Activated CD8-positive, alpha-beta memory T cell treated with anti-CD3 and anti-CD28 coated beads, Interleukin-2, amount 10 ng/mL, durations not matched to agents 7 days and 5 days (primary cell): Measurements from ENCODE around the gene CNTNAP2. TPM values are rescaled to one million over a fixed set of nuclear protein-coding genes. Genes with fewer than 3 reads are reported as not detected.
A peak's percentile ranks its signal among the peaks of the same experiment; 100 is the strongest.

Experiments used
- ATAC-seq: fragments of 150-1000 bp; cut with Tn5 transposase; one replicate; pipeline ENCODE4 v1.10.0; 2021; ENCODE audit warnings: moderate library complexity
- CTCF ChIA-PET: fragments of 350-600 bp; sonication (Branson Sonifier 250); formaldehyde crosslinking; loops from one replicate; lab custom pipeline; 2021; ENCODE audit warnings: antibody characterized with exemption; lab: Charles Lee
- DNase-seq: peaks from one replicate; pipeline ENCODE4 v3.0.0-alpha.2; 2020
- H3K27ac Mint-ChIP-seq: one replicate; pipeline ENCODE4 v1.8.0; 2021; ENCODE audit warnings: mild to moderate bottlenecking, mixed read lengths
- H3K27me3 Mint-ChIP-seq: one replicate; pipeline ENCODE4 v1.8.0; 2021; ENCODE audit warnings: mixed read lengths
- H3K36me3 Mint-ChIP-seq: one replicate; pipeline ENCODE4 v1.8.0; 2021; ENCODE audit warnings: mild to moderate bottlenecking, mixed read lengths
- H3K4me1 Mint-ChIP-seq: one replicate; pipeline ENCODE4 v1.8.0; 2021; ENCODE audit warnings: mixed read lengths
- H3K4me3 Mint-ChIP-seq: one replicate; pipeline ENCODE4 v1.8.0; 2021; ENCODE audit warnings: mild to moderate bottlenecking, moderate library complexity, mixed read lengths
- H3K9me3 Mint-ChIP-seq: one replicate; pipeline ENCODE4 v1.8.0; 2022; ENCODE audit warnings: low read depth, mixed read lengths
- total RNA-seq, 2 experiments: library from RNA; stranded (reverse); gene quantifications; one replicate each; pipeline ENCODE4 v1.2.3, GENCODE V29; 2021

CNTNAP2 gene
- total RNA-seq, 2 experiments from 2014 or later: not detected

GRCh38 chr7:148261996-148262688, 2145.5 kb downstream of the CNTNAP2 start:
- no peaks in the 10 kb centered on the region for H3K36me3 Mint-ChIP-seq
- H3K27ac Mint-ChIP-seq: no peak overlapping the region
- H3K27me3 Mint-ChIP-seq: peaks cover 9% of the 10 kb centered on the region
- ATAC-seq: no peak
- DNase-seq: no peak
- peaks cover 5% of the 10 kb centered on the region for H3K4me1 Mint-ChIP-seq
- no peak overlapping the region for H3K4me3 Mint-ChIP-seq
- H3K9me3 Mint-ChIP-seq: no peaks in the 10 kb centered on the region
- CTCF ChIA-PET: interaction anchor here (1.0 to 1.6 kb wide), 7 partner anchors 11 to 701 kb away, joined by 3 to 6 read pairs (median 3); no protein-coding TSS in a partner anchor

- Mint-ChIP-seq H3K9me3 (no peaks in the 10 kb centered on the region), H3K27me3 (peaks cover 9% of the 10 kb centered on the region), H3K4me3 (no peak overlapping the region), H3K4me1 (peaks cover 5% of the 10 kb centered on the region), H3K27ac (no peak overlapping the region), H3K36me3 (no peaks in the 10 kb centered on the region)
- ATAC-seq (peak; percentile 63), DNase-seq (peak; percentile 67)
- CTCF ChIA-PET: interaction anchor here (1.0 to 1.6 kb wide), 7 partner anchors 10 to 700 kb away, joined by 3 to 6 read pairs (median 3); no protein-coding TSS in a partner anchor
Measured at GRCh38 chr7:148262721-148263229, 2146.2 kb downstream of the CNTNAP2 start.

- DNase-seq (no peak), ATAC-seq (no peak)
- Mint-ChIP-seq H3K4me3 (no peak overlapping the region), H3K4me1 (peaks cover 5% of the 10 kb centered on the region), H3K9me3 (no peaks in the 10 kb centered on the region), H3K27me3 (peaks cover 9% of the 10 kb centered on the region), H3K27ac (no peak overlapping the region), H3K36me3 (no peaks in the 10 kb centered on the region)
- CTCF ChIA-PET: interaction anchor here (0.5 to 1.8 kb wide), 9 partner anchors 8 to 698 kb away, joined by 3 to 9 read pairs (median 3); no protein-coding TSS in a partner anchor
Measured at GRCh38 chr7:148264933-148265557, 2148.4 kb downstream of the CNTNAP2 start.

GRCh38 chr7:148265896-148266295, 2149.3 kb downstream of the CNTNAP2 start:
- no peaks in the 10 kb centered on the region for H3K9me3 Mint-ChIP-seq
- H3K27ac Mint-ChIP-seq: no peak overlapping the region
- no peaks in the 10 kb centered on the region for H3K36me3 Mint-ChIP-seq
- peaks cover 5% of the 10 kb centered on the region for H3K4me1 Mint-ChIP-seq
- DNase-seq (no peak), ATAC-seq (no peak)
- CTCF ChIA-PET: interaction anchor here (0.9 to 1.8 kb wide), 4 partner anchors 23 to 698 kb away, joined by 3 to 9 read pairs (median 4); no protein-coding TSS in a partner anchor
- H3K27me3 Mint-ChIP-seq: peaks cover 9% of the 10 kb centered on the region
- H3K4me3 Mint-ChIP-seq: no peak overlapping the region

- DNase-seq (no peak), ATAC-seq (no peak)
- CTCF ChIA-PET: no interaction called here
- Mint-ChIP-seq H3K27me3 (peaks cover 9% of the 10 kb centered on the region), H3K36me3 (no peaks in the 10 kb centered on the region), H3K4me1 (peaks cover 5% of the 10 kb centered on the region), H3K27ac (no peak overlapping the region), H3K9me3 (no peaks in the 10 kb centered on the region), H3K4me3 (no peak overlapping the region)
Measured at GRCh38 chr7:148266795-148267194, 2150.2 kb downstream of the CNTNAP2 start.

- no peak for DNase-seq
- CTCF ChIA-PET: no interaction called here
- no peak for ATAC-seq
- Mint-ChIP-seq H3K36me3 (no peaks in the 10 kb centered on the region), H3K9me3 (no peaks in the 10 kb centered on the region), H3K27me3 (peaks cover 10% of the 10 kb centered on the region), H3K4me3 (no peak overlapping the region), H3K27ac (no peak overlapping the region), H3K4me1 (no peaks in the 10 kb centered on the region)
Measured at GRCh38 chr7:148270576-148270975, 2154.0 kb downstream of the CNTNAP2 start.

GRCh38 chr7:148274118-148274517, 2157.5 kb downstream of the CNTNAP2 start:
- H3K36me3 Mint-ChIP-seq: no peaks in the 10 kb centered on the region
- H3K9me3 Mint-ChIP-seq: no peaks in the 10 kb centered on the region
- ATAC-seq: no peak
- no peak for DNase-seq
- H3K4me3 Mint-ChIP-seq: no peak overlapping the region
- no peaks in the 10 kb centered on the region for H3K4me1 Mint-ChIP-seq
- H3K27me3 Mint-ChIP-seq: peaks cover 10% of the 10 kb centered on the region
- no peak overlapping the region for H3K27ac Mint-ChIP-seq
- CTCF ChIA-PET: interaction anchor here (1.2 kb wide), 1 partner anchor 9 kb away, joined by 3 read pairs; no protein-coding TSS in a partner anchor

GRCh38 chr7:148275359-148275890, 2158.8 kb downstream of the CNTNAP2 start:
- H3K4me1 Mint-ChIP-seq: no peaks in the 10 kb centered on the region
- no peaks in the 10 kb centered on the region for H3K9me3 Mint-ChIP-seq
- CTCF ChIA-PET: no interaction called here
- H3K27ac Mint-ChIP-seq: no peak overlapping the region
- no peak overlapping the region for H3K4me3 Mint-ChIP-seq
- H3K27me3 Mint-ChIP-seq: peaks cover 10% of the 10 kb centered on the region
- no peaks in the 10 kb centered on the region for H3K36me3 Mint-ChIP-seq
- DNase-seq: no peak
- ATAC-seq: no peak

GRCh38 chr7:148276314-148277041, 2159.9 kb downstream of the CNTNAP2 start:
- no peak for ATAC-seq
- Mint-ChIP-seq H3K4me1 (no peaks in the 10 kb centered on the region), H3K4me3 (no peak overlapping the region), H3K36me3 (no peaks in the 10 kb centered on the region), H3K27ac (no peak overlapping the region), H3K9me3 (no peaks in the 10 kb centered on the region), H3K27me3 (peaks cover 10% of the 10 kb centered on the region)
- CTCF ChIA-PET: interaction anchor here (1.5 kb wide), 1 partner anchor 14 kb away, joined by 5 read pairs; no protein-coding TSS in a partner anchor
- DNase-seq: no peak

- Mint-ChIP-seq H3K4me1 (no peaks in the 10 kb centered on the region), H3K27me3 (peaks cover 6% of the 10 kb centered on the region), H3K4me3 (no peak overlapping the region), H3K36me3 (no peaks in the 10 kb centered on the region), H3K27ac (no peak overlapping the region), H3K9me3 (no peaks in the 10 kb centered on the region)
- no peak for DNase-seq
- CTCF ChIA-PET: interaction anchor here (1.5 kb wide), 1 partner anchor 14 kb away, joined by 5 read pairs; no protein-coding TSS in a partner anchor
- ATAC-seq: no peak
Measured at GRCh38 chr7:148277042-148277660, 2160.6 kb downstream of the CNTNAP2 start.

GRCh38 chr7:148286150-148286549, 2169.5 kb downstream of the CNTNAP2 start:
- Mint-ChIP-seq H3K27ac (no peak overlapping the region), H3K36me3 (no peaks in the 10 kb centered on the region), H3K4me3 (no peak overlapping the region), H3K4me1 (no peaks in the 10 kb centered on the region), H3K27me3 (no peaks in the 10 kb centered on the region), H3K9me3 (no peaks in the 10 kb centered on the region)
- CTCF ChIA-PET: no interaction called here
- DNase-seq (no peak), ATAC-seq (no peak)

GRCh38 chr7:148287538-148287937, 2170.9 kb downstream of the CNTNAP2 start:
- Mint-ChIP-seq H3K9me3 (no peaks in the 10 kb centered on the region), H3K36me3 (no peaks in the 10 kb centered on the region), H3K4me3 (no peak overlapping the region), H3K4me1 (no peaks in the 10 kb centered on the region), H3K27ac (no peak overlapping the region), H3K27me3 (peaks cover 4% of the 10 kb centered on the region)
- CTCF ChIA-PET: no interaction called here
- DNase-seq: no peak
- no peak for ATAC-seq
